A549 (cell line): Measurements from ENCODE around the gene KANSL1. TPM values are rescaled to one million over a fixed set of nuclear protein-coding genes. Genes with fewer than 3 reads are reported as not detected.
"Not testable (repeated sequence)": the region's sequence is repeated elsewhere in the genome, so short reads cannot be mapped to it uniquely, and the experiment has no call there.

Source experiments
- ATAC-seq, 2 experiments: fragments of 200-7000 bp in 1 of 2; fragments of >200 bp in 1 of 2; cut with Nextera tagmentation in 1 of 2; cut with Tn5 transposase in 1 of 2; 3 replicates each; pipeline versions ENCODE4 v1.8.0 to v1.9.1; 2018 to 2020; ENCODE audit warnings: mild to moderate bottlenecking in 1 of 2, moderate library complexity in 1 of 2
- CTCF ChIA-PET: fragments of 300-600 bp; sonication (Branson Sonifier 250); formaldehyde crosslinking; extraction: SDS; loops from one replicate; lab custom pipeline; 2021; ENCODE audit warnings: antibody characterized with exemption, inconsistent platforms; lab: Yijun Ruan, JAX
- POLR2A ChIA-PET: fragments of 350-600 bp; formaldehyde crosslinking; extraction: SDS; loops from one replicate; lab custom pipeline; 2021; ENCODE audit warnings: antibody characterized with exemption, inconsistent platforms; lab: Yijun Ruan, JAX
- DNase-seq, 2 experiments: peaks; one replicate each; pipeline versions ENCODE4 v3.0.0 to v3.0.0-alpha.2; 2011 to 2016; ENCODE audit warnings: low read depth in 1 of 2, low spot score in 1 of 2
- FAIRE-seq: peaks from 2 replicates; lab custom pipeline; 2011; peaks lifted over from hg19 to GRCh38; lab: Jason Lieb, UNC
- H3K27ac ChIP-seq, 2 experiments: fragments of >200 bp; sonication (Bioruptor Twin); formaldehyde crosslinking; 3 replicates each; pipeline ENCODE4 v1.5.1; 2016 to 2017
- H3K4me1 ChIP-seq: fragments of >200 bp; sonication (Bioruptor Twin); formaldehyde crosslinking; 3 replicates; pipeline ENCODE4 v1.6.1; 2016
- H3K4me2 ChIP-seq: fragments of >200 bp; sonication (Bioruptor Twin); formaldehyde crosslinking; 3 replicates; pipeline ENCODE4 v1.6.1; 2016
- H3K4me3 ChIP-seq: fragments of >200 bp; sonication (Bioruptor Twin); formaldehyde crosslinking; 3 replicates; pipeline ENCODE4 v1.5.1; 2016
- H3K9me3 ChIP-seq: fragments of >200 bp; sonication (Bioruptor Twin); formaldehyde crosslinking; 3 replicates; pipeline ENCODE4 v1.6.1; 2016
- BHLHE40 ChIP-seq: IDR thresholded peaks from 2 replicates; pipeline ENCODE4 v1.6.1; 2012; ENCODE audit warnings: low read depth, low read length, inconsistent platforms
- CBX8 ChIP-seq: fragments of 200-600 bp; sonication (generic); IDR thresholded peaks from 2 replicates; pipeline ENCODE4 v1.6.1; 2016
- CEBPB ChIP-seq, 2 experiments: fragments of >200 bp in 1 of 2; sonication (Bioruptor Twin) in 1 of 2; formaldehyde crosslinking in 1 of 2; IDR thresholded peaks; 2 replicates each; pipeline ENCODE4 v1.6.1; 2012 to 2016
- EP300 ChIP-seq, 2 experiments: fragments of >200 bp; sonication (Bioruptor Twin); formaldehyde crosslinking; IDR thresholded peaks; 2 replicates in 1 of 2; 3 replicates in 1 of 2; pipeline ENCODE4 v1.6.1; 2016 to 2017
- ESRRA ChIP-seq: fragments of 150-350 bp; IDR thresholded peaks from 2 replicates; pipeline ENCODE4 v1.6.1; 2014; ENCODE audit warnings: mild to moderate bottlenecking, low read length, borderline replicate concordance
- FOSB ChIP-seq: fragments of 250-450 bp; sonication (Bioruptor Pico); IDR thresholded peaks from 2 replicates; pipeline ENCODE4 v1.5.0; 2020; ENCODE audit warnings: mild to moderate bottlenecking, moderate library complexity
- FOSL2 ChIP-seq, 2 experiments: fragments of 450-650 bp in 1 of 2; fragments of >200 bp in 1 of 2; sonication (Bioruptor Twin) in 1 of 2; formaldehyde crosslinking; IDR thresholded peaks; 2 replicates each; pipeline versions ENCODE4 v1.5.0 to v1.6.1; 2016 to 2020; ENCODE audit warnings: mild to moderate bottlenecking in 1 of 2, moderate library complexity in 1 of 2
- FOXS1 ChIP-seq: fragments of 250-450 bp; sonication (Bioruptor Pico); IDR thresholded peaks from 2 replicates; pipeline ENCODE4 v1.5.0; 2020; ENCODE audit warnings: mild to moderate bottlenecking, moderate library complexity
- GATA3 ChIP-seq: IDR thresholded peaks from 2 replicates; pipeline ENCODE4 v1.6.1; 2012; ENCODE audit warnings: borderline replicate concordance
- JUNB ChIP-seq: fragments of >200 bp; sonication (Bioruptor Twin); formaldehyde crosslinking; IDR thresholded peaks from 2 replicates; pipeline ENCODE4 v1.6.1; 2016
- KDM1A ChIP-seq: fragments of 200-600 bp; sonication (generic); IDR thresholded peaks from 2 replicates; pipeline ENCODE4 v1.6.1; 2016; ENCODE audit warnings: low read depth, mild to moderate bottlenecking
- NPAS2 ChIP-seq: fragments of 250-450 bp; sonication (Bioruptor Pico); IDR thresholded peaks from 2 replicates; pipeline ENCODE4 v1.8.0; 2022; ENCODE audit warnings: mild to moderate bottlenecking, moderate library complexity, borderline replicate concordance
- SREBF2 ChIP-seq: fragments of 450-650 bp; IDR thresholded peaks from 2 replicates; pipeline ENCODE4 v1.6.1; 2014; ENCODE audit warnings: mild to moderate bottlenecking, moderate library complexity
- TP53 ChIP-seq: fragments of 250-450 bp; sonication (Bioruptor Pico); IDR thresholded peaks from 2 replicates; pipeline ENCODE4 v1.5.0; 2021; ENCODE audit warnings: mild to moderate bottlenecking, moderate library complexity
- WGBS: methylation state at CpG from one replicate; pipeline ENCODE4 v1.1.6; 2017; ENCODE audit errors: missing lambda C conversion rate; 5-methylcytosine and 5-hydroxymethylcytosine counted together
- polyA plus RNA-seq, 4 experiments: library from polyadenylated mRNA; depleted of rRNA in 3 of 4; stranded (reverse); fragments of >200 nt; fragmentation: RNase III in 1 of 4; extraction: RNeasy Plus Mini Kit Qiagen cat#74134 plus additional on column Dnase treatment in 1 of 4; gene quantifications; 2 replicates in 3 of 4; 3 replicates in 1 of 4; pipeline ENCODE4 v1.2.3, GENCODE V29; 2011 to 2017
- TF ChIP-seq, protein P1 (sequence below): fragments of 150-350 bp; IDR thresholded peaks from 2 replicates; pipeline ENCODE4 v1.6.1; 2014; ENCODE audit warnings: low read depth, mild to moderate bottlenecking, low read length
- TF ChIP-seq, protein P2 (sequence below): fragments of 250-450 bp; sonication (Bioruptor Pico); IDR thresholded peaks from 2 replicates; pipeline ENCODE4 v1.5.0; 2020; ENCODE audit warnings: low read depth, mild to moderate bottlenecking, moderate library complexity
- TF ChIP-seq, protein P3 (sequence below): IDR thresholded peaks from 2 replicates; pipeline ENCODE4 v1.6.1; 2012
- TF ChIP-seq, protein P4 (sequence below): fragments of >200 bp; sonication (Bioruptor Twin); formaldehyde crosslinking; IDR thresholded peaks from 2 replicates; pipeline ENCODE4 v1.6.1; 2016
- TF ChIP-seq, protein P5 (sequence below): IDR thresholded peaks from 2 replicates; pipeline ENCODE4 v1.6.1; 2012; ENCODE audit warnings: low read depth, borderline replicate concordance
- TF ChIP-seq, protein P6 (sequence below): fragments of >200 bp; sonication (Bioruptor Twin); formaldehyde crosslinking; IDR thresholded peaks from 3 replicates; pipeline ENCODE4 v1.6.1; 2016
- TF ChIP-seq, protein P7 (sequence below): fragments of 200-600 bp; sonication (generic); IDR thresholded peaks from 2 replicates; pipeline ENCODE4 v1.6.1; 2016; ENCODE audit warnings: antibody characterized with exemption, mild to moderate bottlenecking, moderate library complexity

Gene KANSL1
- polyA plus RNA-seq, 2 of the 4 experiments (the other 2 are of a cell fraction) = 22.6 to 27.9 TPM

DNA sequence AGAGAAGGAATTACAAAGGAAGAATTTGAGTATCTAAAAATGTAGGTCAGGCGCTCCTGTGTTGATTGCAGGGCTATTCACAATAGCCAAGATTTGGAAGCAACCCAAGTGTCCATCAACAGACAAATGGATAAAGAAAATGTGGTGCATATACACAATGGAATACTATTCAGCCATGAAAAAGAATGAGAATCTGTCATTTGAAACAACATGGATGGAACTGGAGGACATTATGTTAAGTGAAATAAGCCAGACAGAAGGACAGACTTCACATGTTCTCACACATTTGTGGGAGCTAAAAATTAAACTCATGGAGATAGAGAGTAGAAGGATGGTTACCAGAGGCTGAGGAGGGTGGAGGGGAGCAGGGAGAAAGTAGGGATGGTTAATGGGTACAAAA is 187.1 kb downstream of the KANSL1 start:
- CTCF ChIA-PET = interaction anchor here (1.6 to 3.2 kb wide), 2 partner anchors 38 to 207 kb away, joined by 9 to 13 read pairs; no protein-coding TSS in a partner anchor
- H3K4me2 ChIP-seq, H3K27ac ChIP-seq, FAIRE-seq, DNase-seq, POLR2A ChIA-PET, ATAC-seq, H3K4me3 ChIP-seq, H3K9me3 ChIP-seq: not testable (repeated sequence)
- TF ChIP-seq KDM1A = peak; percentile 73; the same call in 1 of the 2 replicates
- H3K4me1 ChIP-seq = peaks cover 23% of the 10 kb centered on the region
- WGBS = 97% methylated on average over 1 of the region's 1 CpG

DNA sequence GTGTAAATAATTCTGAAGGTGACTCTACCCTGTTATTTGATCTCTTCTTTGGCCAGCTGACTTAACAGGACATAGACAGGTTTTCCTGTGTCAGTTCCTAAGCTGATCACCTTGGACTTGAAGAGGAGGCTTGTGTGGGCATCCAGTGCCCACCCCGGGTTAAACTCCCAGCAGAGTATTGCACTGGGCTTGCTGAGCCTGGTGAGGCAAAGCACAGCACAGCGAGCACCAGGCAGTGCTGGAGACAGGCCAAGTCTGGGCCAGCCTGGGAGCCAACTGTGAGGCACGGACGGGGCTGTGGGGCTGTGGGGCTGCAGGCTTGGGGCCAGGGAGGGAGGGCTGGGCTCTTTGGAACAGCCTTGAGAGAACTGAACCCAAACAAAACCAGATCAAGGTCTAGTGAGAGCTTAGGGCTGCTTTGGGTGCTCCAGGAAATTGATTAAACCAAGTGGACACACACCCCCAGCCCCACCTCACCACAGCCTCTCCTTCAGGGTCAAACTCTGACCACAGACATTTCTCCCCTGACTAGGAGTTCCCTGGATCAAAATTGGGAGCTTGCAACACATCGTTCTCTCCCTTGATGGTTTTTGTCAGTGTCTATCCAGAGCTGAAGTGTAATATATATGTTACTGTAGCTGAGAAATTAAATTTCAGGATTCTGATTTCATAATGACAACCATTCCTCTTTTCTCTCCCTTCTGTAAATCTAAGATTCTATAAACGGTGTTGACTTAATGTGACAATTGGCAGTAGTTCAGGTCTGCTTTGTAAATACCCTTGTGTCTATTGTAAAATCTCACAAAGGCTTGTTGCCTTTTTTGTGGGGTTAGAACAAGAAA is 189.1 kb downstream of the KANSL1 start:
- no peak overlapping the region for H3K4me3 ChIP-seq
- peak overlapping the region; percentile 43 for H3K4me2 ChIP-seq
- peaks cover 15% of the 10 kb centered on the region for H3K4me1 ChIP-seq
- H3K9me3 ChIP-seq = no peaks in the 10 kb centered on the region
- POLR2A ChIA-PET = no interaction called here
- H3K27ac ChIP-seq = peak overlapping the region in 1 of 2 experiments; percentile 53; a peak in 3 of 6 replicates
- CTCF ChIA-PET = interaction anchor here (0.6 to 9.0 kb wide), 24 partner anchors 10 to 283 kb away, joined by 3 to 186 read pairs (median 8); partner anchors contain the start of gene KANSL1
- FAIRE-seq (no peak), DNase-seq (no peak)
- WGBS = 19% methylated on average over 5 of the region's 6 CpGs
- TF ChIP-seq BHLHE40 (no peak), FOSB (CRISPR knock-in tag) (no peak), CEBPB (IDR thresholded peaks at IDR 0.05) (no peak), EP300 (IDR thresholded peaks at IDR 0.05) (no peak), NPAS2 (no peak), CBX8 (no peak), FOSL2 (IDR thresholded peaks at IDR 0.05) (no peak), FOSL2 (CRISPR knock-in tag; IDR thresholded peaks at IDR 0.05) (no peak), GATA3 (no peak), TP53 (no peak), FOXS1 (CRISPR knock-in tag) (no peak), ESRRA (no peak), KDM1A (no peak)
- TF ChIP-seq, protein P1, sequence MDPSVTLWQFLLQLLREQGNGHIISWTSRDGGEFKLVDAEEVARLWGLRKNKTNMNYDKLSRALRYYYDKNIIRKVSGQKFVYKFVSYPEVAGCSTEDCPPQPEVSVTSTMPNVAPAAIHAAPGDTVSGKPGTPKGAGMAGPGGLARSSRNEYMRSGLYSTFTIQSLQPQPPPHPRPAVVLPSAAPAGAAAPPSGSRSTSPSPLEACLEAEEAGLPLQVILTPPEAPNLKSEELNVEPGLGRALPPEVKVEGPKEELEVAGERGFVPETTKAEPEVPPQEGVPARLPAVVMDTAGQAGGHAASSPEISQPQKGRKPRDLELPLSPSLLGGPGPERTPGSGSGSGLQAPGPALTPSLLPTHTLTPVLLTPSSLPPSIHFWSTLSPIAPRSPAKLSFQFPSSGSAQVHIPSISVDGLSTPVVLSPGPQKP = no peak
- TF ChIP-seq, protein P2, sequence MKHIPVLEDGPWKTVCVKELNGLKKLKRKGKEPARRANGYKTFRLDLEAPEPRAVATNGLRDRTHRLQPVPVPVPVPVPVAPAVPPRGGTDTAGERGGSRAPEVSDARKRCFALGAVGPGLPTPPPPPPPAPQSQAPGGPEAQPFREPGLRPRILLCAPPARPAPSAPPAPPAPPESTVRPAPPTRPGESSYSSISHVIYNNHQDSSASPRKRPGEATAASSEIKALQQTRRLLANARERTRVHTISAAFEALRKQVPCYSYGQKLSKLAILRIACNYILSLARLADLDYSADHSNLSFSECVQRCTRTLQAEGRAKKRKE (CRISPR knock-in tag) = no peak
- TF ChIP-seq, protein P3, sequence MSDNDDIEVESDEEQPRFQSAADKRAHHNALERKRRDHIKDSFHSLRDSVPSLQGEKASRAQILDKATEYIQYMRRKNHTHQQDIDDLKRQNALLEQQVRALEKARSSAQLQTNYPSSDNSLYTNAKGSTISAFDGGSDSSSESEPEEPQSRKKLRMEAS = no peak
- TF ChIP-seq, protein P4, sequence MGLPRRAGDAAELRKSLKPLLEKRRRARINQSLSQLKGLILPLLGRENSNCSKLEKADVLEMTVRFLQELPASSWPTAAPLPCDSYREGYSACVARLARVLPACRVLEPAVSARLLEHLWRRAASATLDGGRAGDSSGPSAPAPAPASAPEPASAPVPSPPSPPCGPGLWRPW = no peak
- TF ChIP-seq, protein P5, sequence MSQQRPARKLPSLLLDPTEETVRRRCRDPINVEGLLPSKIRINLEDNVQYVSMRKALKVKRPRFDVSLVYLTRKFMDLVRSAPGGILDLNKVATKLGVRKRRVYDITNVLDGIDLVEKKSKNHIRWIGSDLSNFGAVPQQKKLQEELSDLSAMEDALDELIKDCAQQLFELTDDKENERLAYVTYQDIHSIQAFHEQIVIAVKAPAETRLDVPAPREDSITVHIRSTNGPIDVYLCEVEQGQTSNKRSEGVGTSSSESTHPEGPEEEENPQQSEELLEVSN = no peak
- TF ChIP-seq, all 56 proteins: peak for 0
- peak; percentile 37 to 54; a peak in 3 of 6 replicates for ATAC-seq

DNA sequence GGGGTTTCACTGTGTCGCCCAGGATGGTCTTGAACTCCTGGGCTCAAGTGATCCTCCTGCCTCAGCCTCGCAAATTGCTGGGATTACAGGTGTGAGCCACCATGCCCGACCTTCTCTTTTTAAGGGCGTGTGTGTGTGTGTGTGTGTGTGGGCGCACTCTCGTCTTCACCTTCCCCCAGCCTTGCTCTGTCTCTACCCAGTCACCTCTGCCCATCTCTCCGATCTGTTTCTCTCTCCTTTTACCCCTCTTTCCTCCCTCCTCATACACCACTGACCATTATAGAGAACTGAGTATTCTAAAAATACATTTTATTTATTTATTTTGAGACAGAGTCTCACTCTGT is 190.3 kb downstream of the KANSL1 start:
- peak in 1 of 2 experiments; percentile 41; a peak in 3 of 6 replicates for ATAC-seq
- Histone ChIP-seq H3K4me2 (no peak overlapping the region), H3K4me1 (peaks cover 15% of the 10 kb centered on the region), H3K9me3 (no peaks in the 10 kb centered on the region), H3K4me3 (no peak overlapping the region), H3K27ac (peak overlapping the region in 1 of 2 experiments; percentile 61; a peak in 3 of 6 replicates)
- ChIA-PET POLR2A (no interaction called here), CTCF (interaction anchor here (0.6 to 9.0 kb wide), 50 partner anchors 11 to 785 kb away, joined by 3 to 186 read pairs (median 6); partner anchors contain the start of gene KANSL1)
- WGBS = 40% methylated on average over 7 of the region's 7 CpGs
- DNase-seq = no peak
- no peak for FAIRE-seq
- no peak for TF ChIP-seq FOSL2 (IDR thresholded peaks at IDR 0.05)
- no peak for TF ChIP-seq FOSL2 (CRISPR knock-in tag; IDR thresholded peaks at IDR 0.05)
- TF ChIP-seq FOXS1 (CRISPR knock-in tag) = no peak
- TF ChIP-seq, protein P1 = no peak
- TF ChIP-seq CEBPB (IDR thresholded peaks at IDR 0.05) = no peak
- TF ChIP-seq SREBF2 = no peak
- no peak for TF ChIP-seq JUNB
- TF ChIP-seq, protein P6, sequence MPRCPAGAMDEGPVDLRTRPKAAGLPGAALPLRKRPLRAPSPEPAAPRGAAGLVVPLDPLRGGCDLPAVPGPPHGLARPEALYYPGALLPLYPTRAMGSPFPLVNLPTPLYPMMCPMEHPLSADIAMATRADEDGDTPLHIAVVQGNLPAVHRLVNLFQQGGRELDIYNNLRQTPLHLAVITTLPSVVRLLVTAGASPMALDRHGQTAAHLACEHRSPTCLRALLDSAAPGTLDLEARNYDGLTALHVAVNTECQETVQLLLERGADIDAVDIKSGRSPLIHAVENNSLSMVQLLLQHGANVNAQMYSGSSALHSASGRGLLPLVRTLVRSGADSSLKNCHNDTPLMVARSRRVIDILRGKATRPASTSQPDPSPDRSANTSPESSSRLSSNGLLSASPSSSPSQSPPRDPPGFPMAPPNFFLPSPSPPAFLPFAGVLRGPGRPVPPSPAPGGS = no peak
- TF ChIP-seq NPAS2 = no peak
- TF ChIP-seq, protein P7, sequence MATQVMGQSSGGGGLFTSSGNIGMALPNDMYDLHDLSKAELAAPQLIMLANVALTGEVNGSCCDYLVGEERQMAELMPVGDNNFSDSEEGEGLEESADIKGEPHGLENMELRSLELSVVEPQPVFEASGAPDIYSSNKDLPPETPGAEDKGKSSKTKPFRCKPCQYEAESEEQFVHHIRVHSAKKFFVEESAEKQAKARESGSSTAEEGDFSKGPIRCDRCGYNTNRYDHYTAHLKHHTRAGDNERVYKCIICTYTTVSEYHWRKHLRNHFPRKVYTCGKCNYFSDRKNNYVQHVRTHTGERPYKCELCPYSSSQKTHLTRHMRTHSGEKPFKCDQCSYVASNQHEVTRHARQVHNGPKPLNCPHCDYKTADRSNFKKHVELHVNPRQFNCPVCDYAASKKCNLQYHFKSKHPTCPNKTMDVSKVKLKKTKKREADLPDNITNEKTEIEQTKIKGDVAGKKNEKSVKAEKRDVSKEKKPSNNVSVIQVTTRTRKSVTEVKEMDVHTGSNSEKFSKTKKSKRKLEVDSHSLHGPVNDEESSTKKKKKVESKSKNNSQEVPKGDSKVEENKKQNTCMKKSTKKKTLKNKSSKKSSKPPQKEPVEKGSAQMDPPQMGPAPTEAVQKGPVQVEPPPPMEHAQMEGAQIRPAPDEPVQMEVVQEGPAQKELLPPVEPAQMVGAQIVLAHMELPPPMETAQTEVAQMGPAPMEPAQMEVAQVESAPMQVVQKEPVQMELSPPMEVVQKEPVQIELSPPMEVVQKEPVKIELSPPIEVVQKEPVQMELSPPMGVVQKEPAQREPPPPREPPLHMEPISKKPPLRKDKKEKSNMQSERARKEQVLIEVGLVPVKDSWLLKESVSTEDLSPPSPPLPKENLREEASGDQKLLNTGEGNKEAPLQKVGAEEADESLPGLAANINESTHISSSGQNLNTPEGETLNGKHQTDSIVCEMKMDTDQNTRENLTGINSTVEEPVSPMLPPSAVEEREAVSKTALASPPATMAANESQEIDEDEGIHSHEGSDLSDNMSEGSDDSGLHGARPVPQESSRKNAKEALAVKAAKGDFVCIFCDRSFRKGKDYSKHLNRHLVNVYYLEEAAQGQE = no peak
